HG03571 (cell line): ENCODE measurements around the gene STAT1.
"Not testable (repeated sequence)": the region's sequence is repeated elsewhere in the genome, so short reads cannot be mapped to it uniquely, and the experiment has no call there.

Experiments
- ATAC-seq: cut with Tn5 transposase; IDR thresholded peaks from one replicate; pipeline ENCODE4 v1.9.1; 2021; ENCODE audit not compliant: unreplicated experiment

STAT1 gene

GRCh38 chr2:190965580-190966222 is 48.3 kb downstream of the STAT1 start:
- ATAC-seq = no peak

- no peak for ATAC-seq
Observed at GRCh38 chr2:190964170-190964795, 49.7 kb downstream of the STAT1 start.

GRCh38 chr2:190963088-190963487 is 50.9 kb downstream of the STAT1 start:
- ATAC-seq = no peak

- ATAC-seq = no peak
Observed at GRCh38 chr2:190961918-190962487, 52.0 kb downstream of the STAT1 start.

GRCh38 chr2:190961117-190961516 is 52.9 kb downstream of the STAT1 start:
- ATAC-seq = not testable (repeated sequence)

GRCh38 chr2:190959911-190960788 is 53.8 kb downstream of the STAT1 start:
- no peak for ATAC-seq

GRCh38 chr2:190953257-190953656 is 60.7 kb downstream of the STAT1 start:
- no peak for ATAC-seq

GRCh38 chr2:190950566-190950991 is 63.4 kb downstream of the STAT1 start:
- ATAC-seq = no peak

GRCh38 chr2:190948671-190949070 is 65.3 kb downstream of the STAT1 start:
- no peak for ATAC-seq

GRCh38 chr2:190947711-190948251 is 66.2 kb downstream of the STAT1 start:
- ATAC-seq = peak; percentile 53

- ATAC-seq = no peak
Observed at GRCh38 chr2:190947141-190947540, 66.8 kb downstream of the STAT1 start.

GRCh38 chr2:190943706-190944105 is 70.3 kb downstream of the STAT1 start:
- no peak for ATAC-seq

- ATAC-seq = no peak
Observed at GRCh38 chr2:190942697-190943096, 71.3 kb downstream of the STAT1 start.

GRCh38 chr2:190941571-190941970 is 72.4 kb downstream of the STAT1 start:
- no peak for ATAC-seq

- ATAC-seq = no peak
Observed at GRCh38 chr2:190940454-190940853, 73.5 kb downstream of the STAT1 start.

- ATAC-seq = no peak
Observed at GRCh38 chr2:190938771-190939335, 75.1 kb downstream of the STAT1 start.

GRCh38 chr2:190935054-190935453 is 78.9 kb downstream of the STAT1 start:
- no peak for ATAC-seq

GRCh38 chr2:190933361-190933760 is 80.6 kb downstream of the STAT1 start:
- no peak for ATAC-seq

GRCh38 chr2:190932514-190932913 is 81.5 kb downstream of the STAT1 start:
- ATAC-seq = no peak

GRCh38 chr2:190930411-190930810 is 83.6 kb downstream of the STAT1 start:
- no peak for ATAC-seq

GRCh38 chr2:190929919-190930318 is 84.1 kb downstream of the STAT1 start:
- ATAC-seq = no peak
